Inferior parietal cortex (tissue), 1 donor: Measurements from ENCODE around the gene SETX.
A peak's percentile ranks its signal among the peaks of the same experiment; 100 is the strongest.
"Not testable (repeated sequence)": the region's sequence is repeated elsewhere in the genome, so short reads cannot be mapped to it uniquely, and the experiment has no call there.

ENCODE experiments used
- DNase-seq: peaks from one replicate; pipeline ENCODE4 v3.0.0-alpha.2; 2016; ENCODE audit errors: extremely low spot score

The SETX gene

DNA sequence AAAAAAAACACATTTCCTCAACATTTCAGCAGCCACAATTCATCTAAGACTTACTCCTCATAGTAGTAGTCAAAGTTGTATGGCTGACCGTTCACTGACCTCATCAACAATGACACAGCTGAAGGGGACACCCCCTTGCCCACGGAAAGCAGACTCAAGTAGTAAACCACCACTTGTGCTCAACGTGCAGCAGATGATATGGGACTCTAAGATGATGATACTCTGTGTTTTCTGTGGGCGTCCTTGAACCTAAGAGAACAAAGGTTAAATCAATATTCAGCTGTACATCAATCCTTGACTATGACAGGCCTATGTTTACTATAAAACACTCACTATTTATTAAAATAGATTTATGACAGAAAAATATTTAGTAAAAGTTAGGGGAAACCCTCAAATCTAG lies 71.6 kb downstream of the SETX start:
- DNase-seq = no peak

DNA sequence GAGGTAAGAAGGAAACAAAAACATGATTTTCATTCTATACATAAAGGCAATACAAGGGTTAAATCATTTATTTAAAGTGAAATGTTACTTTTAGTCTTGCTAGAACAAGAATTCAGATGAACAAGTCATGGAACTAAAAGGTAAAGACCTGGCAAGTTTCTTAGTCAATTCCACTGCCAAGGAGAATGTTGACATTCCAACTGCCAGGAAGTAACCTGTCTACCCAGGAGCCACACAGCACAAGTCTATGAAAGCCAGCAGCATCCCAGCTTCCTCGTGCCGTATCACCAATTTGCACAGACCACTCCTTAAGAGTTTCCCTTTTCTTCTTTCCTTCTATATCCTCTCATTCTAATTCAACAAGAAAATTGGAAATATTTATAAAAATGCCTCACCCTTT lies 79.9 kb downstream of the SETX start:
- no peak for DNase-seq

DNA sequence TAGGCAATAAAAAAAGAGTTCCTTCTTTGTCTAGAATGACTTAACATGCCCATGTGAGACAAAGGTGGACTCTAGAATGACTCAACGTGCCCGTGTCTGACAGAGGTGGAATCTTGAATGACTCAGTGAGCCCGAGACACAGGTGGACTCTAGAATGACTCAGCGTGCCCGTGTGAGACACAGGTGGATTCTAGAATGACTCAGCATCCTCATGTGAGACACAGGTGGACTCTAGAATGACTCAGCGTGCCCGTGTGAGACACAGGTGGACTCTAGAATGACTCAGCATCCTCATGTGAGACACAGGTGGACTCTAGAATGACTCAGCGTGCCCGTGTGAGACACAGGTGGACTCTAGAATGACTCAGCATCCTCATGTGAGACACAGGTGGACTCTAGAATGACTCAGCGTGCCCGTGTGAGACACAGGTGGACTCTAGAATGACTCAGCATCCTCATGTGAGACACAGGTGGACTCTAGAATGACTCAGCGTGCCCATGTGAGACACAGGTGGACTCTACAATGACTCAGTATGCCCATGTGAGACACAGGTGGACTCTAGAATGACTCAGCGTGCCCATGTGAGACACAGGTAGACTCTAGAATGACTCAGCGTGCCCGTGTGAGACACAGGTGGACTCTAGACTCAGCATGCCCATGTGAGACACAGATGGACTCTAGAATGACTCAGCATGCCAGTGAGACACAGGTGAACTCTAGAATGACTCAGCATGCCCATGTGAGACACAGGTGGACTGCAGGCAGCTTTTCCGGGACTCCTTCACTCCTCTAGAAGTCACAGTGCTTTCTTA lies 84.9 kb downstream of the SETX start:
- DNase-seq = not testable (repeated sequence)

DNA sequence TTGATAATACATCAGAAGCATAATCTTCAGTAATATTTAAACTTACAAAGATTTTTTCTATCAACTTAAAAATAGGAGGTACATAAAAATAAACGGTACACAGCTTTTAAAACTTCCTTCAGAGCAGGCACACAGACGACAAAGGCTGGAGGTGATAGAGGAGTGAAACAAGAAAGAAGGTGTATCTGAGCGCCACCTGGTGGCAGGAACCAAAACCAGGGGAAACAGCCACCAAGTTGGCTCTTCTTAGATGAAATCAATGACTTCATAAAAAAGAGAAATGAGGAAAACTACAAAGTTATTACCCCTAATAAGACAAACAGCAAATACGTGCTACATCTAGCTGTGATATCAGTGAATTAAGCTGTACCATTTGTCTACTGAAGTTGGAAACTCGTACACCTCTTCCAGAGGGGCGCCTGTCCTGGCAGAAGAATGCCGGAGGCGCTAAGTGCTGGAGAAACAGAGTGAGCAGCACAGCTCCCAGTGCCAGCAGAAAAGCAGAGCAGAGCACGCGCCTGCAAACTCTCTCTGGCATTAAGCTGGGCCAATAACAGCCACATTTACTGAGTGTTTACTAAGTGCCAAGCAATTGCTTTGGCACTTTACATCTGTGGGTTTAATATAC lies 85.9 kb downstream of the SETX start:
- DNase-seq = peak; percentile 89

GRCh38 chr9:132267660-132268059 lies 87.1 kb downstream of the SETX start:
- no peak for DNase-seq

DNA sequence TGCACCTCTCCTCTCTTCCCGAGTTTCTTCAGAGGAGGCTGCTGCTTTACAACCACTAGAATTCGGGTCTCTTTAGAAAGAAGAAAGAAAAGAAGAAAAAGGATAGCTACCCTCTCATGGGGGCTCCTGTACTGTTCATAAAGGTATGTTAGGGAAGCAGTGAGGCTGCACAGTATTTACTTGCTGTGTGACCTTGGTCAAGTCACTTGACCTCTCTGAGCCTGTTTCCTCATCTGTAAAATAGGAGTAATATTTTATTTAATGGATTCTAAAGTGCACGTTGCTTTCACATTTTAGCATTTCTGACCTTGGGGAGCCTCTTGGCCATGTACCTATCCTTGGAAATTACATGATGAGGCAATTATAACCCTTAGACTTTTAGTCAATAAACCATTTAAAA lies 88.8 kb downstream of the SETX start:
- no peak for DNase-seq

GRCh38 chr9:132260846-132261245 lies 93.9 kb downstream of the SETX start:
- DNase-seq = no peak

GRCh38 chr9:132250324-132251262 lies 104.2 kb downstream of the SETX start:
- no peak for DNase-seq

DNA sequence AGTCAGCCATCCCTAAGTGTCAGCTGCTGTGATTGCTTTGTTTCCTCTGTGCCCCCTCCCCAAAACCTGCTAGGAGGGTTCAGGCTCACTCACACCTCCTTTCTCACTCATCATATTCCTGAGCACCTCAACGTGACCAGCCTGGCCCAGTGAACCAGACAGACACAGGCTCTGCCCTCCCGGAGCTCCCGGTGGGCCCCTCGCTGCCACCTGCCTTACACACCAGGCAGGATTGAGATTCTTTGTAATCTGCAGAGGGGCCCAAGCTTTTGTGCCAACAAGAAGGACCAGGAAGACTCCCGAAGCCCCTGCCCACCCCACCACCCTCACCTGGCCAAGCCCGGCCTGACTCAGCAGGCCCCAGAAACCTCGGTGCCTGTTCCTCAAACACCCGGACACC lies 105.1 kb downstream of the SETX start:
- no peak for DNase-seq

DNA sequence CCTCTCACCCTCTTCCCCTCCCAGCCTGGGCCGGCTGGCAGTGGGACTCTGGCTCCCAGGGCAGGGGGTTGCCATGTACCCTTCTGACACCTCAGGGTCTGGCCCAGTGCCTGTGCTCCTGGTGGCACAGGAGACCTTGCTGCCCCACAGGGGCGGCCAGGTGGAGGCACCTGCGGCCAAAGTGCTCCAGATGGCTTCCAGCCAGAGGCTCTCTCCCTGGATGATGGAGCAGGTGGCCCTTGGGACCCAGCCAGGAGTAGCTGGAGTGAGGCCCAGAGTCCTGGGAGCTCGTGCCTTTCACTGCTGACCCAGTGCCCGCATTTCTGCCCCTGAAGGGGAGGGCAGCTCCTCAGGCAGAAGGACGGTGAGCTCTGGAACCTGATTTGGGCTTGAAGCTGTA lies 105.7 kb downstream of the SETX start:
- DNase-seq = no peak

GRCh38 chr9:132247942-132248341 lies 106.8 kb downstream of the SETX start:
- DNase-seq = no peak

DNA sequence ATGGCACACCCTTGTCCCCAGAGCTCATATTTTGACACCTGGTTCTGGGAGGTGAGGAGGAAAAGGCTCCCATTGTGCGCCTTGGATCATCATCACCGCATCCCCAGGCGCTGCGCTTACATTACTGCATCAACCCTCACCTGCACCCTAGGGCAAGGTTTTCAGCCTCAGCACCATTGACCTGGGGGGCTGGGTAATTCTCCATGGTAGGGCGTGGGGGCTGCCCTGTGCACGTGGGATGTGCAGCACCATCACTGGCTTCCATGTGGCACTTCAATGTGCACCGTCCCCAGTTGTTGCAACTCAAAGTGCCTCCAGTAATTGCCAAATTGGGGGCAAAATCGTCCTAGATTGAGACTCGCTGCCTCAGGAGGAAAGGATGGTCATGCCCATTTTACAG lies 109.3 kb downstream of the SETX start:
- no peak for DNase-seq

GRCh38 chr9:132244582-132245455 lies 110.0 kb downstream of the SETX start:
- no peak for DNase-seq

DNA sequence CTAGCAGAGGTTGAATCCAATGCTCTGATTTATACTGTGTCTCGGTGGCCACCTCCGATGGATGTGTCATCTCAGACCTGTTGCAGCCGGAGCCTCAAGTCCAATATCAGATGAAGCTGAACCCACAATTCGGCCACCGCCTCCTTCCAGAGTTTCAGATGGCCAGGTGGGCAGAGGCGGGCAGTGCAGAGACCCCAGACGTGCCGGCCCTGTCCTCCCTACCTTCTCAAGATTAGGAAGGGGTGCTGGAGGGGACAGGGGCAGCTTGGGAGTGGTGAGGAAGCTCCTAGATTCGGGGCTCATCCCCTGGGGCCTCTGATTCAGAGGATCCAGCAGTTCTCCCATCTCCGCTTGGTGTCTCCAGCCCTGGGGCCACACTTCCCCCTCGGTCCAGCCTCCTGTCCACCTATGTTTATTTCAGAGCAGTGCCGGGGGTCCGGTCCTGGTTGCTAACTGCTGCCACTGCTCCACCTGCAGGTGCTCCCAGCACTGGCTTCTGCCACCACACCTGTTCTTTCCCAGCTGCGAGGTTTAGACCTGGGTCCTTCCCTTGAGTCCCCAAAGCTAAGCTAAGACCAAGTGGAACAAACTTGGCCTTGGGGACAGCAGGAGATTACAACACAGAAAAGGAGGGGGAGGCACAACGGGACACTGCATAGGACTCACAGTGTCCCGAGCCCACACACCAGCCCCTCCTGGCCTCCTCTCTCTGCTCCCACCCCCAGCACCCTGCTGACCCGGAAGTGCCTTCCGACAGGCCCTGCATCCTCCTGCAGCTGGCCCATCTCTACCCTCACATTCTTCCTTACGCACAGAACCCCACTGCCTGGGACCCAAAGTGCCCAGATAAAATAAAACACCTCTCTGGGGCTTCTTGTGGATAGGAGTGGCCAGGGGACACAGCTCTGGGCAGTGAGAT lies 111.4 kb downstream of the SETX start:
- DNase-seq = no peak

DNA sequence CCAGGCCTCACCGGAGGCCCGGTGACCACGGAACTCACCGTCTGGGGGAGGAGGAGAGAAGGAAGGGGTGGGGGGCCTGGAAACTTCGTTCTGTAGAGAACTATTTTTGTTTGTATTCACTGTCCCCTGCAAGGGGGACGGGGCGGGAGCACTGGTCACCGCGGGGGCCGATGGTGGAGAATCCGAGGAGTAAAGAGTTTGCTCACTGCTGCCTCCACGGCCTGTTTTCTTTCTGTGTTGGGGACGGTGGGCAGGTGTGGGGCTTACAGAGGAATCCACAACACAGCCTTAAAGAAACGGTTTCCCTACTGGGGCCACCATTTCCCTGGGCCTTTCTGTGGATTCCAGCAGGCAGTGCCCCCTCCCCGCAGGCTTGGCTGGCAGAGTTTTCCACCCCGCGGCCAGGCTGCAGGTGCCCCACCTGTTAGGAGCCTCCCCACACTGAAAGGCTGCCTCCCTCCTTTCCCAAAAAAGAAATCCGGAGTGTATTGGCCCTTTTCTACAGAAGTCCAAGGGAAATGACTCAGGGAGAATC lies 112.1 kb downstream of the SETX start:
- DNase-seq = no peak

DNA sequence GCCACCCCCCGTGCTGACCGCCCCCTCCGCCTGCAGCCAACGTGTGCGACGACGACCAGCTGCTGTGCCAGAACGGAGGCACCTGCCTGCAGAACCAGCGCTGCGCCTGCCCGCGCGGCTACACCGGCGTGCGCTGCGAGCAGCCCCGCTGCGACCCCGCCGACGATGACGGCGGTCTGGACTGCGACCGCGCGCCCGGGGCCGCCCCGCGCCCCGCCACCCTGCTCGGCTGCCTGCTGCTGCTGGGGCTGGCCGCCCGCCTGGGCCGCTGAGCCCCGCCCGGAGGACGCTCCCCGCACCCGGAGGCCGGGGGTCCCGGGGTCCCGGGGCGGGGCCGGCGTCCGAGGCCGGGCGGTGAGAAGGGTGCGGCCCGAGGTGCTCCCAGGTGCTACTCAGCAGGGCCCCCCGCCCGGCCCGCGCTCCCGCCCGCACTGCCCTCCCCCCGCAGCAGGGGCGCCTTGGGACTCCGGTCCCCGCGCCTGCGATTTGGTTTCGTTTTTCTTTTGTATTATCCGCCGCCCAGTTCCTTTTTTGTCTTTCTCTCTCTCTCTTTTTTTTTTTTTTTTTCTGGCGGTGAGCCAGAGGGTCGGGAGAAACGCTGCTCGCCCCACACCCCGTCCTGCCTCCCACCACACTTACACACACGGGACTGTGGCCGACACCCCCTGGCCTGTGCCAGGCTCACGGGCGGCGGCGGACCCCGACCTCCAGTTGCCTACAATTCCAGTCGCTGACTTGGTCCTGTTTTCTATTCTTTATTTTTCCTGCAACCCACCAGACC lies 112.8 kb downstream of the SETX start:
- DNase-seq = no peak

- DNase-seq = no peak
These were observed 113.3 kb downstream of the SETX start for GRCh38 chr9:132241483-132241839.

DNA sequence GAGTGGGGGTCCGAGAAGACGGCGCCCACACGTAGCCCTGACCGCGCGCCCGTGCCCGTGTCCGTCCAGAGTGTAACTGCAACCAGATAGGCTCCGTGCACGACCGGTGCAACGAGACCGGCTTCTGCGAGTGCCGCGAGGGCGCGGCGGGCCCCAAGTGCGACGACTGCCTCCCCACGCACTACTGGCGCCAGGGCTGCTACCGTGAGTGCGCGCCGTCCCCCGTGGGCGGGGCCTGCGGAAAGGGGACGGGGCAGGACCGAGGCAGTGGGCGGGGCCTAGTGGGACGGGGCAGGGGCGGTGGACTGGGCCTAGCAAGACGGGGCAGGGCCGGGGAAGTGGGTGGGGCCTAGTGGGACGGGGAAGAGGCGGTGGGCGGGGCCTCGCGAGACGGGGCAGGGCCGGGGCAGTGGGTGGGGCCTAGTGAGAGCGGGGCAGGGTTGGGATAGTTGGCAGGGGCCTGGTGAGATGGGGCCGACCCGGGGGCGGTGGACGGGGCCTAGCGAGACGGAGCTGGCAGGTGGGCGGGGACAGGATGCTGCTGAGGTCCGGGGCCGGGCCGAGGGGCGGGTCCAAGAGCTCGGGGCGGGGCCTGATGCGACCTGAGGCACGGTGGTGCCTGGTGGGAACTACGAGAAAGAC lies 113.8 kb downstream of the SETX start:
- peak; percentile 58 for DNase-seq
